Esophagus squamous epithelium (tissue), 5 donors: ENCODE measurements around the gene NLGN1. TPM values are rescaled to one million over a fixed set of nuclear protein-coding genes. Genes with fewer than 3 reads are reported as not detected.

Experiments
- DNase-seq: peaks from one replicate; lab custom pipeline; 2025; lab: John Stamatoyannopoulos, UW
- H3K27ac ChIP-seq, 4 donors: fragments of 200-600 bp; sonication (generic); one replicate each; pipeline ENCODE4 v1.5.1; 2016 to 2019; ENCODE audit warnings: mild to moderate bottlenecking in 1 of 4
- H3K27me3 ChIP-seq, 4 donors: fragments of 200-600 bp; sonication (generic); 1 replicate in 3 of 4; 2 replicates in 1 of 4; pipeline versions ENCODE4 v1.5.1 to v1.6.0; 2017 to 2021; ENCODE audit warnings: antibody characterized with exemption in 1 of 4
- H3K36me3 ChIP-seq, 3 donors: fragments of 200-600 bp; sonication (generic); one replicate each; pipeline ENCODE4 v1.5.1; 2016 to 2019
- H3K4me1 ChIP-seq, 3 donors: fragments of 200-600 bp; sonication (generic); one replicate each; pipeline ENCODE4 v1.5.1; 2017 to 2019
- H3K4me3 ChIP-seq, 4 donors: fragments of 200-600 bp; sonication (generic); 1 replicate in 3 of 4; 2 replicates in 1 of 4; pipeline ENCODE4 v1.5.1; 2016 to 2019; ENCODE audit warnings: mild to moderate bottlenecking in 2 of 4, moderate library complexity in 1 of 4
- H3K9me3 ChIP-seq, 3 donors: fragments of 200-600 bp; sonication (generic); one replicate each; pipeline ENCODE4 v1.5.1; 2016 to 2019
- POLR2A ChIP-seq, 4 donors: fragments of 450-650 bp; IDR thresholded peaks; one replicate each; pipeline ENCODE4 v1.6.1; 2017; ENCODE audit warnings: antibody characterized with exemption in 4 of 4, mild to moderate bottlenecking in 4 of 4, moderate library complexity in 3 of 4
- WGBS, 2 donors: methylation state at CpG; one replicate each; pipeline ENCODE4 v1.1.5; 2018; 5-methylcytosine and 5-hydroxymethylcytosine counted together
- intact Hi-C: fragments of 100-400 bp; cut with DNase I; formaldehyde crosslinking; loops from one replicate; pipeline ENCODE4 v1.15.0; 2022
- total RNA-seq, 4 donors: library from RNA; depleted of rRNA; stranded (reverse); fragments of >200 nt; gene quantifications; one replicate each; pipeline ENCODE4 v1.1.0, GENCODE V29; 2016
- TF ChIP-seq, protein P1 (sequence below), 6 experiments: fragments of 450-650 bp in 4 of 6; fragments of 200-600 bp in 2 of 6; sonication (generic) in 2 of 6; IDR thresholded peaks; one replicate each; pipeline ENCODE4 v1.5.1; 2016 to 2019; ENCODE audit warnings: antibody characterized with exemption in 6 of 6, mild to moderate bottlenecking in 4 of 6, moderate library complexity in 4 of 6
- donor health status: DM: yes; HTN: yes; CAD: no.

Gene NLGN1
- total RNA-seq, 4 donors from 2014 or later = 0.34 to 12.6 (median 2.9) TPM

DNA sequence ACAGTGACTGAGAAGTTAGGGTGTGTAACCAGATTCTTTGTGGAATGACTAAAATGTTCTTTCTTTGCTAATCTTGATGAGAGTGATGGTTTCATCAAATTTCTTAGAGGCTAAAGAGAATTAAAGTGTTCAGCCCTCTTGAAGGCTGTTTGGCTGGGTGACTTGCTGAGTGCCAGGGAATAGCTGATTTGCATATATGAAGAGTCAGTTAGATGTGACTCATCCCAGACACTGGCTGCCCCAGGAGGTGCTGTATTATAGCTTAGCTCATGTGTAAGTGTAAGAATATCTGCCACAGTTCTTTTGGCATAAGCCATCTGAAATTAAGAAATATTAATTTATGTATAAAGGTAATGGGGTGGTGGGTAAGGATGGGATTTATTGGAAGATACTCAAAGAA is 535.1 kb downstream of the NLGN1 start:
- H3K27ac ChIP-seq = no peak overlapping the region
- H3K4me1 ChIP-seq = no peaks in the 10 kb centered on the region
- H3K4me3 ChIP-seq = no peak overlapping the region
- no peaks in the 10 kb centered on the region for H3K27me3 ChIP-seq
- TF ChIP-seq, protein P1, sequence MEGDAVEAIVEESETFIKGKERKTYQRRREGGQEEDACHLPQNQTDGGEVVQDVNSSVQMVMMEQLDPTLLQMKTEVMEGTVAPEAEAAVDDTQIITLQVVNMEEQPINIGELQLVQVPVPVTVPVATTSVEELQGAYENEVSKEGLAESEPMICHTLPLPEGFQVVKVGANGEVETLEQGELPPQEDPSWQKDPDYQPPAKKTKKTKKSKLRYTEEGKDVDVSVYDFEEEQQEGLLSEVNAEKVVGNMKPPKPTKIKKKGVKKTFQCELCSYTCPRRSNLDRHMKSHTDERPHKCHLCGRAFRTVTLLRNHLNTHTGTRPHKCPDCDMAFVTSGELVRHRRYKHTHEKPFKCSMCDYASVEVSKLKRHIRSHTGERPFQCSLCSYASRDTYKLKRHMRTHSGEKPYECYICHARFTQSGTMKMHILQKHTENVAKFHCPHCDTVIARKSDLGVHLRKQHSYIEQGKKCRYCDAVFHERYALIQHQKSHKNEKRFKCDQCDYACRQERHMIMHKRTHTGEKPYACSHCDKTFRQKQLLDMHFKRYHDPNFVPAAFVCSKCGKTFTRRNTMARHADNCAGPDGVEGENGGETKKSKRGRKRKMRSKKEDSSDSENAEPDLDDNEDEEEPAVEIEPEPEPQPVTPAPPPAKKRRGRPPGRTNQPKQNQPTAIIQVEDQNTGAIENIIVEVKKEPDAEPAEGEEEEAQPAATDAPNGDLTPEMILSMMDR (IDR thresholded peaks at IDR 0.05) = no peak
- TF ChIP-seq POLR2A (IDR thresholded peaks at IDR 0.05) = no peak
- no peaks in the 10 kb centered on the region for H3K36me3 ChIP-seq
- H3K9me3 ChIP-seq = no peaks in the 10 kb centered on the region
- intact Hi-C loops = no loop called here
- DNase-seq = no peak

DNA sequence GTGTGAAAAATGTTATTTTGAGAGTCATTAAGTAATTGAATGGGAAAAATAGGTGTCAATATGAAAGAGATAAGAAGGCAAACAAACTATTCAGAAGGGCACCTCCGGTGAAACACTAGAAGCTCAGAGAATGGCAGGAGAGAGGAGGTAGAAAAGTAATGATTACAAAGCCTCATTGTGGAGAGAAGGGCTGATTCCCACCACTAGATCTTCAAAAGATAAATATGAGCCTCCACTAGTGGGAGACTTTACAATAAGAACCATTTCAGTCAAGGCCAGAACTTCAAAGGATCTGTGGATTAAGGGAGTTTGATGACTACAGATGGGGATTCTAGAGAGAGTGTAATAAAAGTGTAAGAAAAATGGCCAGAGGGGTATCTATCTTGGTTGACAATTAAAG is 535.6 kb downstream of the NLGN1 start:
- H3K9me3 ChIP-seq = no peaks in the 10 kb centered on the region
- TF ChIP-seq, protein P1 (IDR thresholded peaks at IDR 0.05) = no peak
- no peak for TF ChIP-seq POLR2A (IDR thresholded peaks at IDR 0.05)
- no peaks in the 10 kb centered on the region for H3K27me3 ChIP-seq
- no peak overlapping the region for H3K27ac ChIP-seq
- H3K4me1 ChIP-seq = no peaks in the 10 kb centered on the region
- WGBS, 2 donors = 55 to 59% methylated on average over 1 of the region's 1 CpG
- no peak overlapping the region for H3K4me3 ChIP-seq
- DNase-seq = no peak
- no peaks in the 10 kb centered on the region for H3K36me3 ChIP-seq
- intact Hi-C loops = no loop called here

DNA sequence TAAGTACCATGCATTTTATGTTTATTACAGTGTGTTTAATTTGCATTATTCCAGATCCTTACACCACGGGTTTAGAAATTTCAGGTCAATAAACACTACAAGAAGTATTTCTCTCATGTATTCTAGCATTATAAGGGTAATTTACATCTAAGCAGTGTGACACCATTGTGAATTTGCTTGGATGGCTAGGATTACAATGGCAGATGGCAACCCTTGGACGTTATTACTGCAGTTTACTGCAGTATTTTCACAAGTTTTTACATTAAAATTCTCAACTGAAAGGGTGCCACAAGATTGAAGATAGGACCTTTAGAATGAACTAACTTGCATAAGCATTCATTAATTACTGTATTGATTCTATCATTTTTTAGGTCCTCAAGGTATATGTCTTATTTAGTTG is 538.8 kb downstream of the NLGN1 start:
- Histone ChIP-seq H3K9me3 (no peaks in the 10 kb centered on the region), H3K4me3 (no peak overlapping the region), H3K27me3 (no peaks in the 10 kb centered on the region), H3K4me1 (no peaks in the 10 kb centered on the region), H3K36me3 (no peaks in the 10 kb centered on the region), H3K27ac (no peak overlapping the region)
- no peak for DNase-seq
- intact Hi-C loops = no loop called here
- 49 to 54% methylated on average over 2 of the region's 2 CpGs for WGBS, 2 donors
- no peak for TF ChIP-seq POLR2A (IDR thresholded peaks at IDR 0.05)
- TF ChIP-seq, protein P1 (IDR thresholded peaks at IDR 0.05) = no peak

DNA sequence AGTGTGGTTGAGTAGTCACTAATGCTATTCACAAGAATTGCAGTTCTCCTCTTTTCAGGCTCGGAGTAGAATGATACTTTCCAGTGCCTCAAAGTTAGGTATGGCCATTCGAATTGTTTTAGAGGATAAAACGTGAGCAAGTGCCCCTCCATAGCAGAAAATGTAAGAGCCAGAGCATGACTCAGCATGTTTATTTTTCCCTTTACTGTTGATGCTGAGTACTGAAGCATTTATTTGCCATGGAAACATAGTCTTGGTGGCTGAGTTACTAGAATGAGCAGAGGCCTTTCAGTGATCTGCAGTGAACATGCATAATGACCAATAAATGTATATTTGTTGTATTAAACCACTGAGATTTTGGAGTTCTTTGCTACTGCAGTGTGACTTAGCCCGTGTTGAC is 540.6 kb downstream of the NLGN1 start:
- Histone ChIP-seq H3K27ac (no peak overlapping the region), H3K27me3 (no peaks in the 10 kb centered on the region), H3K36me3 (no peaks in the 10 kb centered on the region), H3K4me1 (no peaks in the 10 kb centered on the region), H3K4me3 (no peak overlapping the region), H3K9me3 (no peaks in the 10 kb centered on the region)
- DNase-seq = no peak
- intact Hi-C loops = no loop called here
- TF ChIP-seq POLR2A (IDR thresholded peaks at IDR 0.05) = no peak
- TF ChIP-seq, protein P1 (IDR thresholded peaks at IDR 0.05) = no peak
- 22 to 24% methylated on average over 4 of the region's 4 CpGs for WGBS, 2 donors

DNA sequence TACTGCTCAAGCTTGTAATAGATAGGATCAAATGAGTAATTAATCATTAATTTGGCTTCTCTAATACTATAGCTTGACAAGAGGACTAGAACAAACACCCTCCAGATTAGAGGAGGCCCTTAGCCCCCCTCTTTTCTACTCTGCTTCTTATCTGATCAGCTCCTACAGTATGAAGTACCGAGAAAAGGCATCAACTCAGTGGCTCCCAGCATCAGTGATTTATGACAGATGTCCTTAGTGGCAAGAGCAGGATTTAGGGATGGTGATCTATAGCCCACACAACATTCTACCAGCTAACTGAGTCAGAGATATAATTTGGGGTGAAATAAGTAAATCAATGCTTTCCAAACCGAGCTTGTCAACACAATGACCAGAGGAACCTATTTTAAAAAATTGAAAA is 541.1 kb downstream of the NLGN1 start:
- Histone ChIP-seq H3K4me1 (no peaks in the 10 kb centered on the region), H3K27ac (no peak overlapping the region), H3K9me3 (no peaks in the 10 kb centered on the region), H3K27me3 (no peaks in the 10 kb centered on the region), H3K36me3 (no peaks in the 10 kb centered on the region), H3K4me3 (no peak overlapping the region)
- no peak for TF ChIP-seq POLR2A (IDR thresholded peaks at IDR 0.05)
- DNase-seq = no peak
- intact Hi-C loops = no loop called here
- WGBS, 2 donors = 33 to 56% methylated on average over 2 of the region's 2 CpGs

DNA sequence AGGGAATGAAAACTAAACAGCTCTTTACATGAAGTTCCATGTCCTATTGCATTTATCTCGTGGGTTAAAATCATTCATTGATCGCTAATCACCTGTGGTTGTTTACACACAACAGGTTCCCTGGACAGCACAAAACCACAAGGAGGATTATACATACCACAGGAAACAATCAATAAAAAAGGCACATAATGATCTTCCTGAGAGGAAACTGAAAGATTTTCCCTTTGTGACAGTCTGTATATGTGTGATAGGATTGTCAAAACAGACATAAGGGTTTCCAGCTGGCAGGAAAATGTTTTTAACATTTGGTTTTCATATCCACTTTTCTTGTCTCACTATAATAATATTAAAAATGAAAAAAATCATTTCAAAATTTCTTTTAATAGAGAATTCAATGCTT is 541.8 kb downstream of the NLGN1 start:
- no peak for DNase-seq
- no peaks in the 10 kb centered on the region for H3K36me3 ChIP-seq

More for the DNA sequence above, 541.8 kb downstream of the NLGN1 start:
- Histone ChIP-seq H3K4me1 (no peaks in the 10 kb centered on the region), H3K9me3 (no peaks in the 10 kb centered on the region), H3K27ac (no peak overlapping the region), H3K4me3 (no peak overlapping the region), H3K27me3 (no peaks in the 10 kb centered on the region)
- TF ChIP-seq, protein P1 (IDR thresholded peaks at IDR 0.05) = no peak
- no peak for TF ChIP-seq POLR2A (IDR thresholded peaks at IDR 0.05)
- WGBS, 2 donors = 63 to 86% methylated on average over 2 of the region's 2 CpGs
- intact Hi-C loops = no loop called here
